Stomach smooth muscle (tissue), 2 donors: ENCODE results near the gene FAM13A.
A peak's percentile ranks its signal among the peaks of the same experiment; 100 is the strongest.

ENCODE experiments used
- H3K27ac ChIP-seq: one replicate; pipeline ENCODE4 v1.7.0; 2013; ENCODE audit warnings: mild to moderate bottlenecking, low read length, inconsistent platforms
- H3K27me3 ChIP-seq, 2 donors: one replicate each; pipeline ENCODE4 v1.7.0; 2013; ENCODE audit warnings: low read length in 2 of 2; ENCODE audit not compliant: insufficient read depth in 2 of 2, control insufficient read depth in 1 of 2
- H3K36me3 ChIP-seq, 2 donors: one replicate each; pipeline ENCODE4 v1.7.0; 2013; ENCODE audit warnings: low read length in 2 of 2; ENCODE audit not compliant: control insufficient read depth in 2 of 2, insufficient read depth in 2 of 2
- H3K4me1 ChIP-seq: one replicate; pipeline ENCODE4 v1.7.0; 2013; ENCODE audit warnings: low read length; ENCODE audit not compliant: control insufficient read depth, insufficient read depth
- H3K4me3 ChIP-seq, 2 donors: one replicate each; pipeline ENCODE4 v1.7.0; 2013; ENCODE audit warnings: low read length in 2 of 2
- H3K9ac ChIP-seq, 2 donors: one replicate each; pipeline ENCODE4 v1.7.0; 2013; ENCODE audit warnings: low read length in 2 of 2, mild to moderate bottlenecking in 1 of 2
- H3K9me3 ChIP-seq, 2 donors: one replicate each; pipeline ENCODE4 v1.7.0; 2013; ENCODE audit warnings: low read length in 2 of 2; ENCODE audit not compliant: control insufficient read depth in 2 of 2
- donor health status: healthy.
- donor health status: Pancreatic carcinoma.

The FAM13A gene

DNA sequence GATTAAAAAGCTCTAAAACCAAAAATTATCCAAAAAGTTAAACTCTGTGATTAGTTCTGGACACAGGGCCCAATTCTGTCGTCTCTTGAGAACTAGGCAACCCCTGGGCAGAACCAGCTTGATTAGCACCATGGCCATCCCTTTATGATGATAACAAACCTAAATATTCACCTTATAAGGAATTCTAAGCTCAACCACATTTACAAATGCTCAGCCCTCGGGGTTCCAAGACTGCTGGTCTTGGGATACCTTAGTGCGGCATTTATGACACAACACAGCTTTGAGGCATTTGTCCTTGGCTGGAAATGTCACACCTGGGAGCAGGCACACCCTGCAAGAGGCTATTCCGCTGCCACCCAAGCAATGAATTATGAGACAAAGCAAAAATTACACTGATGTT, 331.8 kb downstream of the FAM13A start:
- H3K36me3 ChIP-seq: peaks cover 31 to 48% of the 10 kb centered on the region in 2 donors
- H3K4me3 ChIP-seq: no peak overlapping the region
- H3K27me3 ChIP-seq: no peaks in the 10 kb centered on the region
- no peak overlapping the region for H3K27ac ChIP-seq
- no peaks in the 10 kb centered on the region for H3K9me3 ChIP-seq
- H3K9ac ChIP-seq: no peak overlapping the region
- peaks cover 35% of the 10 kb centered on the region for H3K4me1 ChIP-seq

DNA sequence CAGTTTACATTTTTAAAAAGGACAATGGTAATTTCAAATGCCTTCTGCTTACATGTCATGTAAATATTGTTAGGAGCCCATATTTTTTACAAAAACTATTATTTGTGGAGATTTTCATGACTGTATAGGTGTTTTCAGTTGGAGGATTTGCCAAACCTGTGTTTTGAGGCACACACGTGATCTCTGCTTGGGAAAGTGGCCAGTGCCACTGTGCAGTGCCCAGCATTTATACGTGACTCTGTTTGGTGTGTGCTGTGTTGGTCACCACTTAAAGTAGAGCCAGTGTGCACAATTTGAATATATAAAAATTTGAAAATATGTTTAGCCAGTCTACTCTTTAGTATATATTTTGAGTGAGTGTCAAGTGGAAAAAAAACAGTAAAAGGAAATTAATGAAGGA, 332.6 kb downstream of the FAM13A start:
- no peaks in the 10 kb centered on the region for H3K27me3 ChIP-seq
- no peak overlapping the region for H3K4me3 ChIP-seq
- H3K27ac ChIP-seq: no peak overlapping the region
- peaks cover 26 to 44% of the 10 kb centered on the region in 2 donors for H3K36me3 ChIP-seq
- H3K9me3 ChIP-seq: no peaks in the 10 kb centered on the region
- peaks cover 35% of the 10 kb centered on the region for H3K4me1 ChIP-seq
- H3K9ac ChIP-seq: no peak overlapping the region

- Histone ChIP-seq H3K4me1 (peaks cover 27% of the 10 kb centered on the region), H3K27me3 (no peaks in the 10 kb centered on the region), H3K4me3 (no peak overlapping the region), H3K9me3 (no peaks in the 10 kb centered on the region), H3K9ac (no peak overlapping the region), H3K27ac (no peak overlapping the region), H3K36me3 (peaks cover 26 to 37% of the 10 kb centered on the region in 2 donors)
These were observed 334.2 kb downstream of the FAM13A start for GRCh38 chr4:88722828-88723227.

GRCh38 chr4:88722276-88722780, 334.7 kb downstream of the FAM13A start:
- H3K9me3 ChIP-seq: no peaks in the 10 kb centered on the region
- H3K4me3 ChIP-seq: no peak overlapping the region
- H3K9ac ChIP-seq: no peak overlapping the region
- H3K27me3 ChIP-seq: no peaks in the 10 kb centered on the region
- peaks cover 24 to 32% of the 10 kb centered on the region in 2 donors for H3K36me3 ChIP-seq
- H3K4me1 ChIP-seq: peaks cover 23% of the 10 kb centered on the region
- no peak overlapping the region for H3K27ac ChIP-seq

- H3K27me3 ChIP-seq: no peaks in the 10 kb centered on the region
- peak overlapping the region; percentile 37 for H3K27ac ChIP-seq
- H3K9ac ChIP-seq: no peak overlapping the region
- peaks cover 23% of the 10 kb centered on the region for H3K4me1 ChIP-seq
- peaks cover 24 to 27% of the 10 kb centered on the region in 2 donors for H3K36me3 ChIP-seq
- no peak overlapping the region for H3K4me3 ChIP-seq
- H3K9me3 ChIP-seq: peaks cover 0 to 4% of the 10 kb centered on the region in 2 donors
These were observed 336.2 kb downstream of the FAM13A start for GRCh38 chr4:88720451-88721428.

- H3K4me3 ChIP-seq: no peak overlapping the region
- H3K27ac ChIP-seq: no peak overlapping the region
- H3K9ac ChIP-seq: no peak overlapping the region
- peaks cover 24% of the 10 kb centered on the region in 2 donors for H3K36me3 ChIP-seq
- H3K9me3 ChIP-seq: peaks cover 0 to 4% of the 10 kb centered on the region in 2 donors
- H3K4me1 ChIP-seq: peaks cover 19% of the 10 kb centered on the region
- H3K27me3 ChIP-seq: no peaks in the 10 kb centered on the region
These were observed 337.6 kb downstream of the FAM13A start for GRCh38 chr4:88719381-88719780.

DNA sequence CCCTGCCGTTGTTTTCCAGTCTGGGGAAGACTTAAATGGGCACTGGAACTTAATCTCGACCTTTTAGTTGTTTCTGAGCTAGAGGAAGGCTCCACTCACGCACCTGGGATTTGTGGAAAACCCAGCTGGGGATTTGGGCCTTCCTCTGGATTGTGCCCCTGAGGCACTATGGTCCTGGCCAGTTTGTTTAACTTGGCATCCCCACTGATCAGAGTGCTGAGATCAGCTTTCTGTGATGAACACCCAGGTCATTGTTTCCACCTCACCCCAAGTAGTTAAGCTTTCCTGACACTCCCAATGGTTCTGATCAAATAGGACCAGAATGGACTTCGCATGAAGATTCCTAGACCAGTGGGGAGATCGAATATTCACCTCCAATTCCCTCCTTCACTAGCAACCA, 338.9 kb downstream of the FAM13A start:
- H3K9me3 ChIP-seq: peaks cover 0 to 4% of the 10 kb centered on the region in 2 donors
- peaks cover 13% of the 10 kb centered on the region for H3K4me1 ChIP-seq
- no peaks in the 10 kb centered on the region for H3K27me3 ChIP-seq
- H3K4me3 ChIP-seq: no peak overlapping the region
- H3K9ac ChIP-seq: no peak overlapping the region
- peaks cover 15 to 22% of the 10 kb centered on the region in 2 donors for H3K36me3 ChIP-seq
- no peak overlapping the region for H3K27ac ChIP-seq

- no peaks in the 10 kb centered on the region for H3K4me1 ChIP-seq
- H3K9ac ChIP-seq: no peak overlapping the region
- no peaks in the 10 kb centered on the region for H3K27me3 ChIP-seq
- H3K9me3 ChIP-seq: peaks cover 0 to 4% of the 10 kb centered on the region in 2 donors
- no peak overlapping the region for H3K27ac ChIP-seq
- H3K36me3 ChIP-seq: peaks cover 3 to 27% of the 10 kb centered on the region in 2 donors
- H3K4me3 ChIP-seq: no peak overlapping the region
These were observed 343.2 kb downstream of the FAM13A start for GRCh38 chr4:88713782-88714181.

DNA sequence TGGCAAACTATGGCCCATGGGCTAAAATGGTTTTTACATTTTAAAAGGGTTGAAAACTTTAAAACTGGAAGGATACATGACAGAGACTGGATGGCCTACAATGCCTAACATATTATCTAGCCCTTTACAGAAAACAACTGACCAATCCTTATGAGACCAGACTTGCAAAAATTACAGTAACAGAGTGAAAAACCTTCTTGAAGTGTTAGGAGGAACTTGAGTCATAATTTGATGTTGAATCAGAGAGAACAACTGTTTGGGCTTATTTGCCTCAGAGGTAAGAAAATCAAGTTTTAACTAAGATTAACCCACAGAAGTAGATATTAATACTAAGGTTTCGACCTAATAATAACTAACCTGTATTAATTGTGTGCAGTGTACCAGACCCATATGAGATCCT, 347.0 kb downstream of the FAM13A start:
- H3K9ac ChIP-seq: no peak overlapping the region
- H3K9me3 ChIP-seq: no peaks in the 10 kb centered on the region
- no peak overlapping the region for H3K27ac ChIP-seq
- H3K36me3 ChIP-seq: peaks cover 3 to 14% of the 10 kb centered on the region in 2 donors
- peaks cover 11% of the 10 kb centered on the region for H3K4me1 ChIP-seq
- H3K27me3 ChIP-seq: no peaks in the 10 kb centered on the region
- no peak overlapping the region for H3K4me3 ChIP-seq

GRCh38 chr4:88706574-88706973, 350.4 kb downstream of the FAM13A start:
- Histone ChIP-seq H3K9me3 (no peaks in the 10 kb centered on the region), H3K27ac (peak overlapping the region; percentile 12), H3K4me3 (peak overlapping the region in 1 of 2 donors; percentile 54), H3K27me3 (no peaks in the 10 kb centered on the region), H3K9ac (peak overlapping the region; percentile 24 to 43), H3K36me3 (peaks cover 8 to 22% of the 10 kb centered on the region in 2 donors), H3K4me1 (peaks cover 11% of the 10 kb centered on the region)
